HEK293 (cell line): ENCODE data around the gene FAM32A.

Source experiments
- CTCF ChIA-PET: fragments of 350-600 bp; formaldehyde crosslinking; extraction: SDS; loops from one replicate; lab custom pipeline; 2021; ENCODE audit warnings: antibody characterized with exemption; lab: Yijun Ruan, JAX
- POLR2A ChIA-PET: fragments of 300-600 bp; formaldehyde crosslinking; extraction: SDS; loops from one replicate; lab custom pipeline; 2020; ENCODE audit warnings: antibody characterized with exemption, inconsistent platforms; lab: Yijun Ruan, JAX
- H3K27ac ChIP-seq: fragments of 200-500 bp; sonication (Bioruptor generic); 2 replicates; pipeline ENCODE4 v1.5.1; 2014; ENCODE audit warnings: low read depth, low read length, control low read depth, inconsistent platforms; ENCODE audit errors: extremely low read depth
- H3K36me3 ChIP-seq, 2 experiments: fragments of 200-500 bp in 1 of 2; sonication (Bioruptor generic) in 1 of 2; 1 replicate in 1 of 2; 2 replicates in 1 of 2; pipeline ENCODE4 v1.5.1; 2014 to 2017; ENCODE audit warnings: inconsistent platforms in 2 of 2, low read length in 2 of 2; ENCODE audit not compliant: control insufficient read depth in 2 of 2, insufficient read depth in 1 of 2
- H3K4me1 ChIP-seq: fragments of 200-500 bp; sonication (Bioruptor generic); 2 replicates; pipeline ENCODE4 v1.5.1; 2014; ENCODE audit warnings: mild to moderate bottlenecking, low read length, inconsistent platforms; ENCODE audit not compliant: control insufficient read depth, insufficient read depth
- H3K4me3 ChIP-seq: 2 replicates; pipeline ENCODE4 v1.5.1; 2011; ENCODE audit warnings: low read depth, mild to moderate bottlenecking, control low read depth, low read length, moderate library complexity
- H3K9me3 ChIP-seq: fragments of 200-500 bp; sonication (Bioruptor generic); 2 replicates; pipeline ENCODE4 v1.5.1; 2014; ENCODE audit warnings: low read depth, low read length, inconsistent platforms; ENCODE audit not compliant: control insufficient read depth, insufficient read depth
- EGR2 ChIP-seq: fragments of 450-650 bp; formaldehyde crosslinking; IDR thresholded peaks from 2 replicates; pipeline ENCODE4 v1.5.1; 2016; ENCODE audit warnings: low read depth, missing biosample characterization, missing genetic modification characterization
- GLI2 ChIP-seq: fragments of 450-650 bp; formaldehyde crosslinking; IDR thresholded peaks from 2 replicates; pipeline ENCODE4; 2017; ENCODE audit warnings: missing biosample characterization, missing genetic modification characterization, low read depth, borderline replicate concordance
- HIC1 ChIP-seq: fragments of 450-650 bp; formaldehyde crosslinking; IDR thresholded peaks from 2 replicates; pipeline ENCODE4 v1.5.1; 2016; ENCODE audit warnings: missing biosample characterization, missing genetic modification characterization
- HOXA7 ChIP-seq: sonication (generic); formaldehyde crosslinking; IDR thresholded peaks from 2 replicates; pipeline ENCODE4 v1.8.1; 2022; ENCODE audit warnings: missing genetic modification reagents, borderline replicate concordance
- KLF9 ChIP-seq: fragments of 450-650 bp; formaldehyde crosslinking; IDR thresholded peaks from 2 replicates; pipeline ENCODE4 v1.5.1; 2016; ENCODE audit warnings: missing biosample characterization, missing genetic modification characterization, low read depth
- OVOL3 ChIP-seq: fragments of 450-650 bp; formaldehyde crosslinking; IDR thresholded peaks from 2 replicates; pipeline ENCODE4 v1.5.1; 2016; ENCODE audit warnings: missing biosample characterization, missing genetic modification characterization
- TCF7L2 ChIP-seq: IDR thresholded peaks from 2 replicates; pipeline ENCODE4 v1.6.1; 2011; ENCODE audit warnings: low read depth, mild to moderate bottlenecking, inconsistent platforms, low read length, moderate library complexity, borderline replicate concordance
- TRIM28 ChIP-seq: IDR thresholded peaks from 2 replicates; pipeline ENCODE4 v1.6.1; 2011; ENCODE audit warnings: low read length, control low read depth, borderline replicate concordance
- YY2 ChIP-seq: fragments of 450-650 bp; formaldehyde crosslinking; IDR thresholded peaks from 2 replicates; pipeline ENCODE4 v1.5.1; 2016; ENCODE audit warnings: missing biosample characterization, missing genetic modification characterization
- ZBTB11 ChIP-seq: fragments of 450-650 bp; formaldehyde crosslinking; conservative IDR thresholded peaks from 2 replicates; pipeline ENCODE4 v1.5.1; 2016; ENCODE audit warnings: low read depth, missing biosample characterization, missing genetic modification characterization
- ZFHX2 ChIP-seq: fragments of 450-650 bp; formaldehyde crosslinking; conservative IDR thresholded peaks from 2 replicates; pipeline ENCODE4 v1.5.1; 2016; ENCODE audit warnings: missing biosample characterization, missing genetic modification characterization
- ZNF175 ChIP-seq: fragments of 450-650 bp; formaldehyde crosslinking; IDR thresholded peaks from 2 replicates; pipeline ENCODE4 v1.5.1; 2016; ENCODE audit warnings: missing biosample characterization, missing genetic modification characterization
- ZNF335 ChIP-seq: fragments of 450-650 bp; formaldehyde crosslinking; conservative IDR thresholded peaks from 2 replicates; pipeline ENCODE4 v1.5.1; 2016; ENCODE audit warnings: missing biosample characterization, missing genetic modification characterization
- ZNF529 ChIP-seq: fragments of 450-650 bp; formaldehyde crosslinking; IDR thresholded peaks from 2 replicates; pipeline ENCODE4 v1.5.1; 2017; ENCODE audit warnings: missing genetic modification characterization, missing biosample characterization; ENCODE audit not compliant: insufficient replicate concordance
- ZNF558 ChIP-seq: fragments of 450-650 bp; formaldehyde crosslinking; IDR thresholded peaks from 2 replicates; pipeline ENCODE4 v1.5.1; 2016; ENCODE audit warnings: missing biosample characterization, missing genetic modification characterization
- TF ChIP-seq, protein P1 (sequence below): fragments of 450-650 bp; formaldehyde crosslinking; IDR thresholded peaks from 2 replicates; pipeline ENCODE4 v1.5.1; 2016; ENCODE audit warnings: missing biosample characterization, missing genetic modification characterization, low read depth
- TF ChIP-seq, protein P2 (sequence below): fragments of 450-650 bp; formaldehyde crosslinking; IDR thresholded peaks from 2 replicates; pipeline ENCODE4 v1.5.1; 2016; ENCODE audit warnings: missing biosample characterization, missing genetic modification characterization

Gene FAM32A

GRCh38 chr19:16207490-16208025 is 22.3 kb downstream of the FAM32A start:
- Histone ChIP-seq H3K36me3 (peaks cover 28 to 92% of the 10 kb centered on the region in 2 experiments), H3K27ac (no peak overlapping the region)
- no peak for TF ChIP-seq KLF9
- TF ChIP-seq ZNF175 (tag by site-specific recombination) = no peak
- no peak for TF ChIP-seq HIC1 (tag by site-specific recombination)
- TF ChIP-seq, all 188 proteins: peak for 0
- Histone ChIP-seq H3K4me3 (no peak overlapping the region), H3K4me1 (no peaks in the 10 kb centered on the region), H3K9me3 (no peaks in the 10 kb centered on the region)
- ChIA-PET POLR2A (no interaction called here), CTCF (interaction anchor here (0.8 kb wide), 1 partner anchor 40 kb away, joined by 3 read pairs; no protein-coding TSS in a partner anchor)

DNA sequence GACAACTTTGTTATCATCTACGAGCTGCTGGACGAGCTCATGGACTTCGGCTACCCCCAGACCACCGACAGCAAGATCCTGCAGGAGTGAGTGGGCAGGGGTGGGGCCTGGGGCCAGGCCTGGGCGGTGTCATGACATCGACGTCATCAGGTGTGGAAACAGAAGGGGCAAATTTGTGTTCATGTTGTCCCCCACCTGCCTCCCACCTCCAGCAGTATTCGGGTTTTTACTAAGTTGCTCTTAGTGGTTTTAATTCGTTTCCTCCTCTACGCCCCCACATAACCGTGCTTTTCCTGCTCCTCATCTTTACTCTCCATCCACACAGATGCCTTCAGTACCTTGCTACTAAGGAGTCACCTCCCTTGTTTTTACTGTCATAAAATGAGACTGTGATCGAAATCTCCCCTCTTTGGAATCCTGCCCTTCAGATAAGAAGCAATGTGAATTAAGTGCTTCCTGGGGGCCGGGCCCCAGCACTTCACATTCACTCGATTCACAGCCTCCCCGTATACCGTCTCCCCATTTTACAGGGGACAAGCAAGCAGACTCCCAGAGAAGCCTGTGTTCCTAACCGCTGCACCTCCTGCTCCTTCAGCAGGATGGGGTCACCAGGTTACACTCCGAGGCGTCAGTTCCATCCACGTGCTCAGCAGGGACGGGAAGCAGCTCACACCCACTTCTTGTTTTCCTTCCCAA is 23.0 kb downstream of the FAM32A start:
- no peak for TF ChIP-seq HOXA7 (CRISPR knock-in tag)
- 0 out of 2 replicates have a peak, but pooled peaks have one; percentile 25 for TF ChIP-seq ZFHX2 (tag by site-specific recombination)
- TF ChIP-seq TRIM28 = no peak
- peak; percentile 47; the same call in 1 of the 2 replicates for TF ChIP-seq EGR2 (tag by site-specific recombination)
- TF ChIP-seq, all 188 proteins: peak for 2
- Histone ChIP-seq H3K4me1 (no peaks in the 10 kb centered on the region), H3K36me3 (peaks cover 28 to 88% of the 10 kb centered on the region in 2 experiments), H3K4me3 (no peak overlapping the region), H3K9me3 (no peaks in the 10 kb centered on the region), H3K27ac (no peak overlapping the region)
- POLR2A ChIA-PET = no interaction called here
- CTCF ChIA-PET = interaction anchor here (0.8 kb wide), 1 partner anchor 39 kb away, joined by 3 read pairs; no protein-coding TSS in a partner anchor

DNA sequence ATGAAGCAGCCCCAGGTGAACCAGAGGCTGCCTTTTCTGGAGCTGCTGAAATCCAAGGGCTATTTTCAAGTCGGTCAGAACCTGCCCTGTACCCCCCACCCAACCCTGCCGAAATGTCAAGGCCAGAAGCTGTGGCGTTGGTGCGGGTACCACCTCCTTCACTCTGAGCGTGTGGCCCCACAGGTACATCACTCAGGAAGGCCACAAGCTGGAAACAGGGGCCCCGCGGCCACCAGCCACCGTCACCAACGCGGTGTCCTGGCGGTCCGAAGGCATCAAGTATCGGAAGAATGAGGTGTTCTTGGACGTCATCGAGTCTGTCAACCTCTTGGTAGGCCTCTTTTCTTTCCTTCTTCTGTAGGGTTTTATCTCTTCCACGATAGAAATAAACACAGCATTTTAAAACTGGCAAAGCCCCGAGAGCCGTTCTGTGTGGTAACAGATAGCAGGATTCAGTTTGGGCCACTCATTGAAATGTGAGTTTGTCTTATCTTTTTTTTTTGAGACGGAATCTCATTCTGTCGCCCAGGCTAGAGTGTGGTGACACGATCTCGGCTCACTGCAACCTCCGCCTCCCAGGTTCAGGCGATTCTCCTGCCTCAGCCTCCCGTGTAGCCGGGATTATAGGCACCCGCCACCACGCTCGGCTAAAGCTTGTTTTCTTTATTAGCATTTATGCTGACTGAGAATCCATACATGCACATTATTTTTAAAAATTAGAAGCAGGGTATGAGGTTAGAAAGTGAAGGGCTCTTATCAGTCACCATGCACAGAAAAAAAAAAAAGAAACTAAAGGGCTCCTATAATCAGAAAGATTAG is 23.8 kb downstream of the FAM32A start:
- Histone ChIP-seq H3K4me1 (no peaks in the 10 kb centered on the region), H3K9me3 (no peaks in the 10 kb centered on the region), H3K27ac (no peak overlapping the region), H3K36me3 (peaks cover 28 to 80% of the 10 kb centered on the region in 2 experiments), H3K4me3 (no peak overlapping the region)
- POLR2A ChIA-PET = no interaction called here
- TF ChIP-seq ZNF529 (tag by site-specific recombination) (no peak), ZNF335 (no peak), GLI2 (tag by site-specific recombination) (no peak), TCF7L2 (no peak), ZNF558 (no peak), ZBTB11 (no peak), YY2 (tag by site-specific recombination) (no peak), OVOL3 (tag by site-specific recombination) (no peak)
- TF ChIP-seq, protein P1, sequence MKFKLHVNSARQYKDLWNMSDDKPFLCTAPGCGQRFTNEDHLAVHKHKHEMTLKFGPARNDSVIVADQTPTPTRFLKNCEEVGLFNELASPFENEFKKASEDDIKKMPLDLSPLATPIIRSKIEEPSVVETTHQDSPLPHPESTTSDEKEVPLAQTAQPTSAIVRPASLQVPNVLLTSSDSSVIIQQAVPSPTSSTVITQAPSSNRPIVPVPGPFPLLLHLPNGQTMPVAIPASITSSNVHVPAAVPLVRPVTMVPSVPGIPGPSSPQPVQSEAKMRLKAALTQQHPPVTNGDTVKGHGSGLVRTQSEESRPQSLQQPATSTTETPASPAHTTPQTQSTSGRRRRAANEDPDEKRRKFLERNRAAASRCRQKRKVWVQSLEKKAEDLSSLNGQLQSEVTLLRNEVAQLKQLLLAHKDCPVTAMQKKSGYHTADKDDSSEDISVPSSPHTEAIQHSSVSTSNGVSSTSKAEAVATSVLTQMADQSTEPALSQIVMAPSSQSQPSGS (tag by site-specific recombination) = no peak
- TF ChIP-seq, protein P2, sequence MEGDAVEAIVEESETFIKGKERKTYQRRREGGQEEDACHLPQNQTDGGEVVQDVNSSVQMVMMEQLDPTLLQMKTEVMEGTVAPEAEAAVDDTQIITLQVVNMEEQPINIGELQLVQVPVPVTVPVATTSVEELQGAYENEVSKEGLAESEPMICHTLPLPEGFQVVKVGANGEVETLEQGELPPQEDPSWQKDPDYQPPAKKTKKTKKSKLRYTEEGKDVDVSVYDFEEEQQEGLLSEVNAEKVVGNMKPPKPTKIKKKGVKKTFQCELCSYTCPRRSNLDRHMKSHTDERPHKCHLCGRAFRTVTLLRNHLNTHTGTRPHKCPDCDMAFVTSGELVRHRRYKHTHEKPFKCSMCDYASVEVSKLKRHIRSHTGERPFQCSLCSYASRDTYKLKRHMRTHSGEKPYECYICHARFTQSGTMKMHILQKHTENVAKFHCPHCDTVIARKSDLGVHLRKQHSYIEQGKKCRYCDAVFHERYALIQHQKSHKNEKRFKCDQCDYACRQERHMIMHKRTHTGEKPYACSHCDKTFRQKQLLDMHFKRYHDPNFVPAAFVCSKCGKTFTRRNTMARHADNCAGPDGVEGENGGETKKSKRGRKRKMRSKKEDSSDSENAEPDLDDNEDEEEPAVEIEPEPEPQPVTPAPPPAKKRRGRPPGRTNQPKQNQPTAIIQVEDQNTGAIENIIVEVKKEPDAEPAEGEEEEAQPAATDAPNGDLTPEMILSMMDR (tag by site-specific recombination) = no peak
- CTCF ChIA-PET = interaction anchor here (0.7 kb wide), 2 partner anchors 14 to 174 kb away, joined by 3 read pairs; no protein-coding TSS in a partner anchor
